HG03159 (cell line): ENCODE data around the gene TLR5.

Experiments used
- ATAC-seq: cut with Tn5 transposase; IDR thresholded peaks from one replicate; pipeline ENCODE4 v1.9.1; 2021; ENCODE audit warnings: mild to moderate bottlenecking, moderate library complexity; ENCODE audit not compliant: unreplicated experiment

TLR5 gene

GRCh38 chr1:223147873-223148272, 4.8 kb upstream of the TLR5 start:
- ATAC-seq = no peak

DNA sequence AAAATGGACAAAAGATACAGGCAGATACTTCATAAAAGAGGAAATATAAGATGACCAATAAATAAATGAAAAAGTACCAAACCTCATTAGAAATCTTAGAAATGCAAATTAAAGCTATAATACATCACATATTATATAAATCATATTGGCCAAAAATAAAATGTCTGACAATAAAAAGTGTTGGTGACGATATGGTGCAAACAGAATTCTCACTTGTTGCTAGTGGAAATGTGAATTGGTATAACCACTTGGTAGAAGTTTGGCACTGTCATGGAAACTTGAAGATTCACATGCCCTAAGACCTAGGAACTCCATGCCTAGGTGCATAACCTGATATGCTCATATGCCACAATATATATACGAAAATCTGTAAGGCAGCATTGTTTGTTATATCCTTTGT, 4.4 kb upstream of the TLR5 start:
- no peak for ATAC-seq

DNA sequence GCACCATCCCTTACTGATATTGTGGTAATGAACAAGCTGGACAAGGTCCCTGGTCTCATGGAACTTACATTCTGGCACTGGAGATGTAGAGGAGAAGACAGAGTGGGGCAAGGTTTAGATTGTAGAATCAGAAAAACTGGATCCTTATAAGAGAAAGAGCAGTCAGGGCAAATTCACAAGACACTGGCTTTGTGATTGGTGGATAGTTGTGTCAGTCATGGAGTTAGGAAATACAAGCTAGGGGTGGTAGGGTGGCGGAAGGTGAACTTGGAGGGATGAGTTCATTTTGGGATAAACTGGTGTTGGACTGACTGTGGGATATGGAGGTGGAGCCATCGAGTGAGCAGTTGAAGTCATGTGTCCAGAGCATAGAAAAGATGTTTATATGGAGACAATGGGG, 3.7 kb upstream of the TLR5 start:
- ATAC-seq = no peak

DNA sequence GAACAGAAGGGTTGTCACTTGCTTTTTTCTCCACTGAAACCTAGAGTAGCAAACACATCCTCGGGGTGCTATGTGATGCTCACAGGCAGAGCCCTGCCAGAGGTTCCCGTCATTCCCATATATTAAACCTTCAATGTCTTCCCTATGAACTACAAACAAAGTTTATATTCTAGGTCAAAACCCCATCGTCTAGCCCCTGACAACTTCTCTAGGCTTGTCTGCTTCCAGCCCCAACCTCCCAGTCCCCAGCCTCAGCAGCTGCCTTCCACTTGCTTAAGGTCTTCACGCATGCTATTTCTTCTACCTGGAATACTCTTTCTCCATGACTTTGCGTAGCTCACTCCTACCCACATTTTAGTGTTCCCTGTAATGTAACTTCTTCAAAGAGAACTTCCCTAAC, 1.9 kb upstream of the TLR5 start:
- no peak for ATAC-seq

GRCh38 chr1:223144431-223144830, 1.4 kb upstream of the TLR5 start:
- ATAC-seq = no peak

- peak; percentile 38 for ATAC-seq
These were observed 645 bp upstream of the TLR5 start for GRCh38 chr1:223143537-223144248.

GRCh38 chr1:223142269-223142668, 779 bp downstream of the TLR5 start:
- no peak for ATAC-seq

DNA sequence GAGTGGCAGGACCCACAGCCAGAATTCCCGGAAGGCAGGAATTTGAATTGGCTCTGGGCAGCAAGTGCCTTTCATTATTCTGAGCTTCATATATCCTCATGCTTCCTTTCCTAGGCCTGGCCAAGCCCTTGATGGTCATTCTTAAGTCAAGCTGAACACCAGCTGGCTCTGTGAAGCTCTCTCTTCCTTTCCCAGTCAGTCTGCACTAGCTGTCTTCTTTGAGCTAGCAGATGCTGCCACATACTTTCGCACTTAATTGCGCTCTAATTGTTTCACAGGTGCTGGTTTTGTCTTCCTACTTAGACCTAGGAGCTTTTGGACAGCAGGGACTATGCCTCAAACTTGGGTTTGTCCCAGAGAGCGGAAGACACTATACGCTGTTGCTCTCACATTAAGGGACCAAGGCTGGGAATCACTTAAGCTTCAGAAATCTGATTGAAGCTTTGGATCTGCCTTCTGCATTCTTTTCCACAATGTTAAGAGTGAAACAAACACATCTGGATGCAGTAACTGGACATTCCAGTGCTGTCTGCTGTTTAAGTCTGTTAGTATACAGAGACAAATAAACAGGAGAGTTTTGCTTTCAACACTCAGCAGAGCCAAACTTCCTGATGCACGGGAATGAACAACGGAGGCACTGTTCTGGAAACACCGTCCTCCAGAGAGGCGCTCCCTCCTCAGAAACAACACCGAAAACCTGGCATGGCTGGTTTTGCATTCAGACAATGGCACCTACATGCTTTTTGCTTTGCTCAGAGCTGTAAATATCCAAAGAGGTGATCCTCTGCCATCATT, 2.2 kb downstream of the TLR5 start:
- no peak for ATAC-seq

- no peak for ATAC-seq
These were observed 5.5 kb downstream of the TLR5 start for GRCh38 chr1:223137455-223138085.

GRCh38 chr1:223136086-223136485, 7.0 kb downstream of the TLR5 start:
- no peak for ATAC-seq

DNA sequence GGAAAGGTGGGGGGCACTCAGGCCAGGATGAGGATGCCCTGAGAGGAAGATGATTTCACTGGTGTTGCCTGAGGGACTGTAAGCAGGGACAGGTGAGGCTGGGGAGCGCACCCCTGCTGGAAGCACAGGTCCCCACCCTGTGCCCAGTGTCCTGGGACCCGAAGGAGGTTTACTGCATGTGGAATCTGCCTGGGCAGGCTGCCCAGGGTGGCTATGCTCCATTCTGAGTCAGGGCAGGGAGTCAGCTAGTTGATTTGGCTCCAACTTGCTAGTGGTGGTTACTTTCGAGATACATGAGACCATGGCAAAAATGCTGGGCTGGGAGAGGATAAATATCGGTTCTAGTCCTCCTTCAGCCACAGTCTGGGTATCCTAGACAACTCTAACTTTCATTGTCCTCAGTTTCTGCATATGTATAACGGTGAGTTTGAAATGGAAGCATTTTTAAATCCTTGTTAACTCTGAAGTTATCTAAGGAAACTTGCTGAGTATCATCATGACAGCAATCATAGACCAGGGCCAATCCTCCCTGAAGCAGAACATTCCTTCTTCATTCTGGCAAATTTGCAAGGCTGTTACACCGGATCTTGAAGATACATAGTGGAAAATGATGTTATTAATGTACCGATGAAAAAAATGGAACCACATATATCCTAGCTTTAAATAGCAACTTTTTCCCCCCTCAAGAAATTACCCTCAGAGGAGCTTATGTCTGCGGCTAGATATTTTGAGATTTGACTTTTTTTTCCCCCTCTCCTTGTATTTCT, 7.7 kb downstream of the TLR5 start:
- no peak for ATAC-seq

GRCh38 chr1:223133824-223134435, 9.1 kb downstream of the TLR5 start:
- ATAC-seq = peak; percentile 88

- ATAC-seq = peak; percentile 11
These were observed 9.7 kb downstream of the TLR5 start for GRCh38 chr1:223133306-223133823.

GRCh38 chr1:223129229-223129901, 13.7 kb downstream of the TLR5 start:
- ATAC-seq = peak; percentile 46

- no peak for ATAC-seq
These were observed 16.3 kb downstream of the TLR5 start for GRCh38 chr1:223126741-223127140.

DNA sequence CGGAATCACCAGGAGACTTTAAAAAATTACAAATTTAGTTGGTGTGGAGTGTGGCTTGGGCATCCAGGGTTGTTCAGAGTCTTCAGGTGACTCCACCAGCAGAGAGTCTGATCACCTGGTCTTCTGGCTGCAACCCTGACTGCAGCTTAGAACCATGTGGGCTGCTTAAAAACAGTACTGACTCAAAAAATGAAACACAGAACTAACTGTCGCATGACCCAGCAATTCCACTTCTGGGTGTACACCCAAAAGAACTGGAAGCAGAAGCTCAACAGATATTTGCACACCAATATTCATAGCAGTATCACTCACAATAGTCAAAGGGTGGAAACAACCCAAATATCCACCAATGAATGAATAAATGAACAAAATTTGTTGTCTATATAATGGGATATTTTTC, 17.3 kb downstream of the TLR5 start:
- ATAC-seq = no peak

DNA sequence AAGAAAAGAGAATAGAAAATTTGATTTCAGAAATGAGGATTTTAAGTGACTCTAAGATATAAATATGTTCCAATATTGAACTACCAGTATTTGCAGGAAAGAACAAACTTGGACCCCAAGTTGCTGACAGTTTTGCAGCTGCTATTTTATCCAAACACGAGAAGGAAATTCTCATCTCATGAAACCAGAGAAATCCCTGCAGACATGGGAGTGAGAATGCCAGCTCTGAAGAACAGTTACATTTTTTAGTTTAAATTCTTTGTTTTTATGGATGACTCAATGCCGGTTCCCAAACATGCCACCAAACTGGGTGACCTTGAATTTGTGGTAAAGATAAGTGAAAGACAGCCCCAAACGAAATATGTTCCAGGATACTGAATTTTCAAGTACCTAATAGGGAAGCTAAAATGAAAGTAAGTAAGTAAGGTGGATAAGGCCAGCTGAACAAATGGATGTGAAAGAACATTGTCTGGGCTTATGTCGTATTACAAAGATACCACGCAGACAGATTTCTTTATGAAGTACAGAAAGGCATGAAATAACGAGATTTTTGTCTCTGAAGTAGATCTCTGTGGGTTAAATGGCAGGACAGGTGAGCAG, 19.9 kb downstream of the TLR5 start:
- ATAC-seq = no peak

DNA sequence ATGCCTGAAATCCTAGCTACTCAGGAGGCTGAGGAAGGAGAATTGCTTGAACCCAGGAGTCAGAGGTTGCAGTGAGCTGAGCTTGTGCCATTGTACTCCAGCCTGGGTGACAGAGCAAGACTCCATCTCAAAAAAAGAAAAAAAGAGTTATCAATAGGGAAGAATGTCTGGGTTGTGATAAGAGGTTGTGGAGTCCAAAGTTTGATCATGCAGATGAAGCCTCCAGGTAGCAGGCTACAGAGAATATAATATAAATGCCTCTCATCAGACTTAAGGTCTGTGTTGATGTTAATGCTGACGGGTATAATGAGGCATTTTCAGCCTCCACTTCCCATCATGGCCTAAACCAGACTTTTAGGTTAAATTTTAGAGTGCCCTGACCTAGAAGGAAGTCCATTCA, 24.6 kb downstream of the TLR5 start:
- ATAC-seq = no peak

DNA sequence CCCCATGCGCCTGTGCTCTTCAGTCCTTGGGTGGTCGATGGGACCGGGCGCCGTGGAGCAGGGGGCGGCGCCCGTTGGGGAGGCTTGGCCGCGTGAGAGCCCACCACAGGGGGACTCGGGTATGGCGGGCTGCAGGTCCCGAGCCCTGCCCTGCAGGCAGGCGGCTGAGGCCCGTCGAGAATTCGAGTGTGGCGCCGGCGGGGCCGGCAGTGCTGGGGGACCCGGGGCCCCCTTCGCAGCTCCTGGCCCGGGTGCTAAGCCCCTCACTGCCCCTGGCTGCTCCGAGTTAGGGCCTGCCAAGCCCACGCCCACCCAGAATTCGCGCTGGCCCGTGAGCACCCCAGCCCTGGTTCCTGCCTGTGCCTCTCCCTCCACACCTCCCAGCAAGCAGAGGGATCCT, 26.1 kb downstream of the TLR5 start:
- no peak for ATAC-seq

DNA sequence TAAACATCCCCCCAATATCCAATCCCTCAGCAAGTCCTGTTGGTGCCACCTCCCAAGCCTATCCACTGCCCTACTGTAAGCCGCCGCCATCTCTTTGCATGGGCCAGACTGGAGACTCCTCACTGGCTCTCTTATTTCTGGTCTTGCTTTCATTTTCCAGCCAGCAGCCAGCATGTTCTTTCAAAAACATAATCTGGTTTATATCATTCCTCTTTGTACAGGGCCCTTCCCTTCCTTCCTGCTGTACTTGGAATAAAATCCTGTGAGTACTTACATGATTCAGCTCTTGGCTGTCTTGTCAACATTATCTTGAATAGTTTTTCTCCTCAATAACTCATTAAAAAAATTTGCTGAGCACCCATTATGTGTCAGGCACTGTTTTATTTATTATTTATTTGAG, 28.2 kb downstream of the TLR5 start:
- no peak for ATAC-seq
